DND-41 (cell line): ENCODE measurements around the gene TMEM239.

Experiments
- CTCF ChIP-seq: IDR thresholded peaks from 2 replicates; pipeline ENCODE4 v1.5.1; 2012; ENCODE audit warnings: borderline replicate concordance, low read length, moderate library complexity, mild to moderate bottlenecking; ENCODE audit not compliant: poor library complexity, severe bottlenecking; ENCODE audit errors: extremely low read depth
- EZH2 ChIP-seq: IDR thresholded peaks from 3 replicates; pipeline ENCODE4 v1.6.1; 2012; ENCODE audit warnings: borderline replicate concordance, low read depth, mild to moderate bottlenecking, moderate library complexity, low read length, inconsistent platforms; ENCODE audit not compliant: severe bottlenecking

GRCh38 chr20:2835331-2835796, 19.2 kb downstream of the TMEM239 start:
- TF ChIP-seq CTCF: no peak
- TF ChIP-seq EZH2: no peak
